ENCODE measurements around the gene TMCC2. TPM values are rescaled to one million over a fixed set of nuclear protein-coding genes. Genes with fewer than 3 reads are reported as not detected.

TMCC2 gene
- total RNA-seq, 6 donors from 2014 or later, result 1.3 to 7.2 (median 3.8) TPM

DNA sequence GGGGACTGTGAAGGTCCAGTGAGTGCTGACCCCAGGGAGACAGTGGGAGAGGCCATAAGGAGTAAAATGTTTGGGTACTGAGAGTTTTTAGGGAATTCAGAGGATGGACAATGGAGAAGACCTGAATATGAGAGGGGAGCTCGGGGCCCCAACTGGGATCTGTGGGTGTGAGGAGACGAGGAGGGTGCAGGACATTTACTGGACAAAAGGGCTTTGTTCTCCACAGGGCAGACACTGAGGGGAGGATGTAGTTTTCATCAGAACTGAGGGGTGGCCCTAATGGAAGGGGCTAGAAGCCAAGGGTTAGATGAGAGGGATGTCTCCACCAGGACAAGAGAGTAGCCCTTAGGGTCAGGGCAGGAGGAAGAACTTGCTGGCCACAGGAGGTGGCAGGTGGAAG lies 30.0 kb downstream of the TMCC2 start:
- no peak for DNase-seq
- Histone ChIP-seq H3K36me3 (no peaks in the 10 kb centered on the region), H3K27me3 (no peaks in the 10 kb centered on the region), H3K9me3 (no peaks in the 10 kb centered on the region), H3K4me1 (peaks cover 22 to 44% (median 36%) of the 10 kb centered on the region in 4 donors), H3K27ac (no peak overlapping the region), H3K4me3 (no peak overlapping the region)
- no peak for TF ChIP-seq CTCF (IDR thresholded peaks at IDR 0.05)
- no peak for TF ChIP-seq POLR2A (IDR thresholded peaks at IDR 0.05)
- TF ChIP-seq EP300 (IDR thresholded peaks at IDR 0.05), result no peak
- no peak for TF ChIP-seq POLR2AphosphoS5 (IDR thresholded peaks at IDR 0.05)
- no peak for ATAC-seq (ENCODE audit: low FRiP score in 2 of 2)
- 81 to 82% methylated on average over 2 of the region's 2 CpGs for WGBS, 2 donors

DNA sequence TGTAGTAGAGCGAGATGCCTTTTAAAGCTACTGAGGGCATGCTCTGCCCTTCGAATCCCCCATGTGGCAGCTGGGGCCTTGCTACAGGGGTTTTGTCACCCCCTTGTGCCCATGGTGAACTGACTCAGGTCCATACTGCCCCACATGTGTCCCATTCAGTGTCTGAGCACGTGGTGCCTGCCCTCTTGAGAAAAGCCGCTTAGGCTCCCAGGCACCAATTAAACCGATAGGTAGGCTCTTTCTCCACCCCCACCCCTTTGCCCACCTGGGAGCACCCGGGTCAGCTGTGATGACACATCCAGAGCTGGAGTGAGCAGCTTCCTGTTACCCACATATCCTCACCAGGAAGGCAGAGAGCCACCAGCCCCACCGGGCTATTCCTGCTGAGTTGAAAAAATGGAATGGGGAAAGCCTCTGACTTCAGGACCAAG lies 30.5 kb downstream of the TMCC2 start:
- Histone ChIP-seq H3K36me3 (no peaks in the 10 kb centered on the region), H3K27ac (peak overlapping the region in 2 of 4 donors; percentile 40 to 45), H3K4me3 (no peak overlapping the region), H3K4me1 (peaks cover 22 to 47% (median 41%) of the 10 kb centered on the region in 4 donors), H3K27me3 (no peaks in the 10 kb centered on the region), H3K9me3 (no peaks in the 10 kb centered on the region)
- no peak for ATAC-seq (ENCODE audit: low FRiP score in 2 of 2)
- no peak for DNase-seq
- TF ChIP-seq EP300 (IDR thresholded peaks at IDR 0.05) (no peak), CTCF (IDR thresholded peaks at IDR 0.05) (no peak), POLR2A (IDR thresholded peaks at IDR 0.05) (no peak), POLR2AphosphoS5 (IDR thresholded peaks at IDR 0.05) (no peak)
- WGBS, 2 donors, result 75 to 84% methylated on average over 6 to 7 of the region's 7 CpGs

- 80 to 92% methylated on average over 8 of the region's 8 CpGs for WGBS, 2 donors
- Histone ChIP-seq H3K4me1 (peaks cover 22 to 47% (median 42%) of the 10 kb centered on the region in 4 donors), H3K4me3 (no peak overlapping the region), H3K9me3 (no peaks in the 10 kb centered on the region), H3K27me3 (no peaks in the 10 kb centered on the region), H3K36me3 (no peaks in the 10 kb centered on the region), H3K27ac (peak overlapping the region in 3 of 4 donors; percentile 40 to 45 (median 42))
- TF ChIP-seq CTCF (IDR thresholded peaks at IDR 0.05), result no peak
- no peak for TF ChIP-seq EP300 (IDR thresholded peaks at IDR 0.05)
- TF ChIP-seq POLR2A (IDR thresholded peaks at IDR 0.05), result no peak
- TF ChIP-seq POLR2AphosphoS5 (IDR thresholded peaks at IDR 0.05), result no peak
- DNase-seq (no peak), ATAC-seq (ENCODE audit: low FRiP score in 2 of 2) (no peak)
These were observed 31.0 kb downstream of the TMCC2 start for GRCh38 chr1:205258719-205259118.

- 51 to 56% methylated on average over 10 of the region's 10 CpGs for WGBS, 2 donors
- Histone ChIP-seq H3K27me3 (no peaks in the 10 kb centered on the region), H3K36me3 (no peaks in the 10 kb centered on the region), H3K9me3 (no peaks in the 10 kb centered on the region), H3K4me3 (no peak overlapping the region), H3K27ac (peak overlapping the region in 3 of 4 donors; percentile 39 to 45 (median 42)), H3K4me1 (peaks cover 22 to 47% (median 42%) of the 10 kb centered on the region in 4 donors)
- ATAC-seq (ENCODE audit: low FRiP score in 2 of 2) (no peak), DNase-seq (peak in 1 of 2 donors; percentile 72)
- peak; percentile 51 to 68 for TF ChIP-seq POLR2AphosphoS5 (IDR thresholded peaks at IDR 0.05)
- no peak for TF ChIP-seq POLR2A (IDR thresholded peaks at IDR 0.05)
- TF ChIP-seq CTCF (IDR thresholded peaks at IDR 0.05), result no peak
These were observed 31.6 kb downstream of the TMCC2 start for GRCh38 chr1:205259324-205259832.

DNA sequence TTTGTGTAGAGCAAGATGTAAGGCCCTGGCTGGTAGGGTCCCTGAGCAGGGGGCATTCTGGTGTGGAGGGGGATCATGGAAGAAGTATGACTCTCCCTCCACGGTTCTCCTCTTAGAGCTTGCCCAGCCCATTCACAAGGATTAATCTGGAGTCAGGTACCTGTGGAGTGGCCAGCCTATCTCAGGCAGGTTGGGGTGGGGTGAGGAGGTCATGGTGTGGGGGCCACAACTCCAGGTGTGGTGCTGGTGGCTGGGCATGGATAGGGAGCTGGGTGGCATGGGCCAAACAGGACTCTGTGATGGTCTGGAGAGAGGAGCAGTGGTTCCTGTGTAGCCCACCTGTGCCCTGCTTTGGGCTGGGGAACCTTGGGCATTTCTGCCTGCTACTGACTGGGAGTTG lies 32.3 kb downstream of the TMCC2 start:
- Histone ChIP-seq H3K27ac (peak overlapping the region in 3 of 4 donors; percentile 39 to 45 (median 42)), H3K4me3 (no peak overlapping the region), H3K27me3 (no peaks in the 10 kb centered on the region), H3K9me3 (no peaks in the 10 kb centered on the region), H3K36me3 (no peaks in the 10 kb centered on the region), H3K4me1 (peaks cover 22 to 47% (median 42%) of the 10 kb centered on the region in 4 donors)
- WGBS, 2 donors, result 50% methylated on average over 1 of the region's 1 CpG; no CpG with 5 or more reads in 1 of the 2 donors
- ATAC-seq (ENCODE audit: low FRiP score in 2 of 2) (no peak), DNase-seq (no peak)
- TF ChIP-seq CTCF (IDR thresholded peaks at IDR 0.05) (no peak), EP300 (IDR thresholded peaks at IDR 0.05) (no peak), POLR2AphosphoS5 (IDR thresholded peaks at IDR 0.05) (no peak), POLR2A (IDR thresholded peaks at IDR 0.05) (no peak)

Measured in upper lobe of left lung (tissue), 6 donors.